HG03064 (cell line): ENCODE data around the gene FUS.
A peak's percentile ranks its signal among the peaks of the same experiment; 100 is the strongest.
"Not testable (repeated sequence)": the region's sequence is repeated elsewhere in the genome, so short reads cannot be mapped to it uniquely, and the experiment has no call there.

Source experiments
- ATAC-seq: cut with Tn5 transposase; IDR thresholded peaks from one replicate; pipeline ENCODE4 v1.9.1; 2021; ENCODE audit warnings: low read depth; ENCODE audit not compliant: unreplicated experiment

Gene FUS

GRCh38 chr16:31143011-31143693 lies 36.8 kb upstream of the FUS start:
- ATAC-seq = no peak

- no peak for ATAC-seq
These were observed 36.2 kb upstream of the FUS start for GRCh38 chr16:31143694-31144148.

- not testable (repeated sequence) for ATAC-seq
These were observed 35.5 kb upstream of the FUS start for GRCh38 chr16:31144418-31144817.

- no peak for ATAC-seq
These were observed 34.4 kb upstream of the FUS start for GRCh38 chr16:31145398-31145990.

- ATAC-seq = no peak
These were observed 32.4 kb upstream of the FUS start for GRCh38 chr16:31147574-31147973.

- no peak for ATAC-seq
These were observed 31.6 kb upstream of the FUS start for GRCh38 chr16:31148281-31148728.

GRCh38 chr16:31148896-31149295 lies 31.0 kb upstream of the FUS start:
- ATAC-seq = no peak

- ATAC-seq = no peak
These were observed 30.6 kb upstream of the FUS start for GRCh38 chr16:31149332-31149731.

GRCh38 chr16:31149894-31150890 lies 29.7 kb upstream of the FUS start, which contains the start of gene PRSS36:
Gene PRSS36 (minus strand): TSS chr16:31150066. CDS start chr16:31150035, 31 bp downstream.
- ATAC-seq = no peak

GRCh38 chr16:31150976-31151375 lies 29.0 kb upstream of the FUS start:
- not testable (repeated sequence) for ATAC-seq

- no peak for ATAC-seq
These were observed 22.8 kb upstream of the FUS start for GRCh38 chr16:31157136-31157535.

- no peak for ATAC-seq
These were observed 12.6 kb upstream of the FUS start for GRCh38 chr16:31167315-31167714.

GRCh38 chr16:31168848-31169247 lies 11.1 kb upstream of the FUS start:
- no peak for ATAC-seq

GRCh38 chr16:31170048-31170447 lies 9.9 kb upstream of the FUS start:
- ATAC-seq = not testable (repeated sequence)

- no peak for ATAC-seq
These were observed 2.8 kb upstream of the FUS start for GRCh38 chr16:31177136-31177535.

GRCh38 chr16:31179219-31179746 lies 656 bp upstream of the FUS start:
- ATAC-seq = peak; percentile 3

- no peak for ATAC-seq
These were observed 1.3 kb downstream of the FUS start for GRCh38 chr16:31181102-31181830.

GRCh38 chr16:31182391-31182790 lies 2.5 kb downstream of the FUS start:
- ATAC-seq = no peak

GRCh38 chr16:31183432-31184428 lies 3.8 kb downstream of the FUS start:
- no peak for ATAC-seq
